OCI-LY7 (cell line): ENCODE measurements around the gene TMEM151A.

Experiments used
- CTCF ChIP-seq: fragments of 200-600 bp; sonication (generic); conservative IDR thresholded peaks from 2 replicates; pipeline ENCODE4 v1.5.1; 2014; ENCODE audit warnings: mild to moderate bottlenecking, antibody characterized with exemption, low read length, moderate library complexity, mixed read lengths
- EZH2phosphoT487 ChIP-seq: fragments of 200-600 bp; sonication (generic); IDR thresholded peaks from 2 replicates; pipeline ENCODE4 v1.6.1; 2018; ENCODE audit warnings: low read depth, borderline replicate concordance, mild to moderate bottlenecking, mixed run types, antibody characterized with exemption, low read length, moderate library complexity, mixed read lengths

GRCh38 chr11:66290330-66290621 is 1.4 kb upstream of the TMEM151A start:
- TF ChIP-seq CTCF, result no peak
- no peak for TF ChIP-seq EZH2phosphoT487
